Urinary bladder (tissue), 2 donors: ENCODE data around the gene YTHDC2. TPM values are rescaled to one million over a fixed set of nuclear protein-coding genes. Genes with fewer than 3 reads are reported as not detected.

ENCODE experiments used
- polyA plus RNA-seq: library from polyadenylated mRNA; stranded (reverse); fragments of 200-250 nt; gene quantifications from one replicate; pipeline ENCODE4 v1.2.3, GENCODE V29; 2013
- small RNA-seq: library from RNA; depleted of rRNA; stranded (forward); fragments of <200 nt; gene quantifications from one replicate; pipeline ENCODE3, GENCODE V24; 2014
- total RNA-seq: library from RNA; depleted of rRNA; stranded (reverse); fragments of >200 nt; gene quantifications from one replicate; pipeline ENCODE4 v1.2.3, GENCODE V29; 2014
- donor health status: healthy.

The YTHDC2 gene
- total and polyA plus RNA-seq, 2 donors: 9.5 to 69.1 TPM

Small RNA genes within 50 kb of the gene (small RNA-seq; reads per million reads assigned to genes)
- gene RNU4ATAC13P: not detected

Other genes starting within 250 kb of the YTHDC2 start
- gene TSSK1B, start 78.7 kb upstream of the YTHDC2 start, total RNA-seq: 1.2 TPM
- gene TSSK1B, start 78.7 kb upstream of the YTHDC2 start, polyA plus RNA-seq: not detected
- 60.7 TPM for gene MCC, start 25.2 kb upstream of the YTHDC2 start, total RNA-seq
- gene MCC, start 25.2 kb upstream of the YTHDC2 start, polyA plus RNA-seq: 17.2 TPM